Measurements from ENCODE around the gene STAG1.

- TF ChIP-seq CTCF (IDR thresholded peaks at IDR 0.05), result no peak
- no peak for TF ChIP-seq ZFX (IDR thresholded peaks at IDR 0.05; ENCODE audit: borderline replicate concordance)
Observed at GRCh38 chr3:136334209-136334608, 418.0 kb downstream of the STAG1 start.

Measured in 22Rv1 (cell line).